Ishikawa (cell line): ENCODE measurements around the gene ATP9B.

Source experiments
- FOXM1 ChIP-seq: IDR thresholded peaks from 2 replicates; pipeline ENCODE4 v1.6.1; 2012; ENCODE audit warnings: low read depth, borderline replicate concordance
- RAD21 ChIP-seq: IDR thresholded peaks from 2 replicates; pipeline ENCODE4 v1.6.1; 2012; ENCODE audit warnings: low read depth
- TAF1 ChIP-seq: IDR thresholded peaks from 2 replicates; pipeline ENCODE4 v1.6.1; 2012; ENCODE audit warnings: low read depth, mild to moderate bottlenecking
- TEAD4 ChIP-seq: IDR thresholded peaks from 2 replicates; pipeline ENCODE4 v1.6.1; 2012
- YY1 ChIP-seq: IDR thresholded peaks from 2 replicates; pipeline ENCODE4 v1.6.1; 2012; ENCODE audit warnings: low read depth
- TF ChIP-seq, protein P1 (sequence below): IDR thresholded peaks from 2 replicates; pipeline ENCODE4 v1.6.1; 2012; ENCODE audit warnings: low read depth, mild to moderate bottlenecking
- TF ChIP-seq, protein P2 (sequence below): IDR thresholded peaks from 2 replicates; pipeline ENCODE4 v1.6.1; 2012
- TF ChIP-seq, protein P3 (sequence below): IDR thresholded peaks from 2 replicates; pipeline ENCODE4 v1.6.1; 2012

DNA sequence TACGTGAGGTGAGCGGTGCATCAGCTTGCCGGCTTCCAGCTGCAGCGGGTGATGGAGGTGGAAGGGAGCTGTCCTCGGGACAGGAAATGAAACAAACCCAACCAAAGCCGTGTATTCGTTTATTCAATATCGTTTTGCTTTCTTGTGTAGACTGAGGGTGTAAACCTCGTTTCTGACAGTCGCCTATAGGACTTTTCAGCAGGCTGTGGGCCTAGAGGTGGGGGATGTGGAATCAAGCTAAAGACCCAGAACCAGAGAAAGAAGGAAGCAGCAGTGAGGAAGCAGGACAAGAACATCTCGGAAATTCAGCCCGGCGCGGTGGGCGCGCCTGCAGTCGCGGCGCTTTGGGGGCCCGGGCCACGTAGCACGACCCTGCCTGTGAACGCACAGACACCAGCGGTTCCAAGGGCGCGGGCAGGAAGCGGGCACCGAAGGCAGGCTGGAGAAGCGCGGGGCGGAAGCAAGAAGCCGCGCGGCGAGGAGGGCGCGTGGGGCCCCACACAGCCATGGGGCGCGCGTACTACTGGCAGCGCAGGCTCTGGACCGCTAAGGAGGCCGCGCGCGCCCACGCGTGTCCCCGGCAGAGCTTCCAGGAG, 755 bp upstream of the ATP9B start:
- TF ChIP-seq YY1 (no peak), TEAD4 (no peak), TAF1 (no peak), FOXM1 (no peak), RAD21 (no peak)
- TF ChIP-seq, protein P1, sequence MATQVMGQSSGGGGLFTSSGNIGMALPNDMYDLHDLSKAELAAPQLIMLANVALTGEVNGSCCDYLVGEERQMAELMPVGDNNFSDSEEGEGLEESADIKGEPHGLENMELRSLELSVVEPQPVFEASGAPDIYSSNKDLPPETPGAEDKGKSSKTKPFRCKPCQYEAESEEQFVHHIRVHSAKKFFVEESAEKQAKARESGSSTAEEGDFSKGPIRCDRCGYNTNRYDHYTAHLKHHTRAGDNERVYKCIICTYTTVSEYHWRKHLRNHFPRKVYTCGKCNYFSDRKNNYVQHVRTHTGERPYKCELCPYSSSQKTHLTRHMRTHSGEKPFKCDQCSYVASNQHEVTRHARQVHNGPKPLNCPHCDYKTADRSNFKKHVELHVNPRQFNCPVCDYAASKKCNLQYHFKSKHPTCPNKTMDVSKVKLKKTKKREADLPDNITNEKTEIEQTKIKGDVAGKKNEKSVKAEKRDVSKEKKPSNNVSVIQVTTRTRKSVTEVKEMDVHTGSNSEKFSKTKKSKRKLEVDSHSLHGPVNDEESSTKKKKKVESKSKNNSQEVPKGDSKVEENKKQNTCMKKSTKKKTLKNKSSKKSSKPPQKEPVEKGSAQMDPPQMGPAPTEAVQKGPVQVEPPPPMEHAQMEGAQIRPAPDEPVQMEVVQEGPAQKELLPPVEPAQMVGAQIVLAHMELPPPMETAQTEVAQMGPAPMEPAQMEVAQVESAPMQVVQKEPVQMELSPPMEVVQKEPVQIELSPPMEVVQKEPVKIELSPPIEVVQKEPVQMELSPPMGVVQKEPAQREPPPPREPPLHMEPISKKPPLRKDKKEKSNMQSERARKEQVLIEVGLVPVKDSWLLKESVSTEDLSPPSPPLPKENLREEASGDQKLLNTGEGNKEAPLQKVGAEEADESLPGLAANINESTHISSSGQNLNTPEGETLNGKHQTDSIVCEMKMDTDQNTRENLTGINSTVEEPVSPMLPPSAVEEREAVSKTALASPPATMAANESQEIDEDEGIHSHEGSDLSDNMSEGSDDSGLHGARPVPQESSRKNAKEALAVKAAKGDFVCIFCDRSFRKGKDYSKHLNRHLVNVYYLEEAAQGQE, result no peak
- TF ChIP-seq, protein P2, sequence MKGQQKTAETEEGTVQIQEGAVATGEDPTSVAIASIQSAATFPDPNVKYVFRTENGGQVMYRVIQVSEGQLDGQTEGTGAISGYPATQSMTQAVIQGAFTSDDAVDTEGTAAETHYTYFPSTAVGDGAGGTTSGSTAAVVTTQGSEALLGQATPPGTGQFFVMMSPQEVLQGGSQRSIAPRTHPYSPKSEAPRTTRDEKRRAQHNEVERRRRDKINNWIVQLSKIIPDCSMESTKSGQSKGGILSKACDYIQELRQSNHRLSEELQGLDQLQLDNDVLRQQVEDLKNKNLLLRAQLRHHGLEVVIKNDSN, result no peak
- TF ChIP-seq, protein P3, sequence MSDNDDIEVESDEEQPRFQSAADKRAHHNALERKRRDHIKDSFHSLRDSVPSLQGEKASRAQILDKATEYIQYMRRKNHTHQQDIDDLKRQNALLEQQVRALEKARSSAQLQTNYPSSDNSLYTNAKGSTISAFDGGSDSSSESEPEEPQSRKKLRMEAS, result no peak
